DMS53 (cell line): ENCODE measurements around the gene ZER1.
A peak's percentile ranks its signal among the peaks of the same experiment; 100 is the strongest.
"Not testable (repeated sequence)": the region's sequence is repeated elsewhere in the genome, so short reads cannot be mapped to it uniquely, and the experiment has no call there.

Experiments
- DNase-seq: peaks from one replicate; lab custom pipeline; 2025; lab: John Stamatoyannopoulos, UW

Gene ZER1

GRCh38 chr9:128787659-128788058, 15.9 kb upstream of the ZER1 start:
- DNase-seq: peak; percentile 41

GRCh38 chr9:128786681-128787601, 15.2 kb upstream of the ZER1 start, which contains the start of gene TBC1D13:
TSS of gene TBC1D13 (plus strand) at chr9:128787253. CDS start at chr9:128787354, 101 bp downstream.
- peak; percentile 94 for DNase-seq

- DNase-seq: no peak
These were observed 13.7 kb upstream of the ZER1 start for GRCh38 chr9:128785427-128785826.

GRCh38 chr9:128782669-128783068, 10.9 kb upstream of the ZER1 start:
- no peak for DNase-seq

GRCh38 chr9:128781187-128782070, 9.7 kb upstream of the ZER1 start:
- DNase-seq: no peak

GRCh38 chr9:128780093-128780492, 8.4 kb upstream of the ZER1 start:
- DNase-seq: not testable (repeated sequence)

GRCh38 chr9:128774804-128775203, 3.1 kb upstream of the ZER1 start:
- no peak for DNase-seq

GRCh38 chr9:128773049-128773448, 1.3 kb upstream of the ZER1 start:
- DNase-seq: no peak

- DNase-seq: peak; percentile 72
These were observed 519 bp downstream of the ZER1 start for GRCh38 chr9:128771094-128771721.

GRCh38 chr9:128770286-128771030, 1.3 kb downstream of the ZER1 start:
- no peak for DNase-seq

GRCh38 chr9:128768606-128769005, 3.1 kb downstream of the ZER1 start:
- no peak for DNase-seq

GRCh38 chr9:128765499-128765898, 6.2 kb downstream of the ZER1 start:
- no peak for DNase-seq

- DNase-seq: no peak
These were observed 7.4 kb downstream of the ZER1 start for GRCh38 chr9:128764361-128764760.

GRCh38 chr9:128762671-128763449, 8.9 kb downstream of the ZER1 start:
- DNase-seq: no peak

GRCh38 chr9:128757602-128758001, 14.1 kb downstream of the ZER1 start:
- no peak for DNase-seq

GRCh38 chr9:128753627-128754026, 18.1 kb downstream of the ZER1 start:
- DNase-seq: no peak

- no peak for DNase-seq
These were observed 20.7 kb downstream of the ZER1 start for GRCh38 chr9:128750926-128751595.

- no peak for DNase-seq
These were observed 24.5 kb downstream of the ZER1 start for GRCh38 chr9:128747241-128747640.

GRCh38 chr9:128743421-128743820, 28.3 kb downstream of the ZER1 start:
- DNase-seq: no peak

- DNase-seq: peak; percentile 26
These were observed 29.3 kb downstream of the ZER1 start for GRCh38 chr9:128742401-128742800.
